Nephron progenitor cell (in vitro differentiated cells): ENCODE results near the gene GPR176.
A peak's percentile ranks its signal among the peaks of the same experiment; 100 is the strongest.

ENCODE experiments used
- DNase-seq: peaks from one replicate; pipeline ENCODE4 v3.0.0; 2021
- H3K27ac Mint-ChIP-seq: 2 replicates; pipeline ENCODE4 v1.8.0; 2021; ENCODE audit warnings: mild to moderate bottlenecking, moderate library complexity, mixed read lengths
- H3K27me3 Mint-ChIP-seq: 2 replicates; pipeline ENCODE4 v1.8.0; 2021; ENCODE audit warnings: mild to moderate bottlenecking, low read depth, mixed read lengths; ENCODE audit not compliant: poor library complexity
- H3K36me3 Mint-ChIP-seq: 2 replicates; pipeline ENCODE4 v1.8.0; 2021; ENCODE audit warnings: low read depth, mixed read lengths
- H3K4me1 Mint-ChIP-seq: 2 replicates; pipeline ENCODE4 v1.8.0; 2021; ENCODE audit warnings: mixed read lengths
- H3K4me3 Mint-ChIP-seq: 2 replicates; pipeline ENCODE4 v1.8.0; 2021; ENCODE audit warnings: mild to moderate bottlenecking, moderate library complexity, mixed read lengths
- H3K9me3 Mint-ChIP-seq: 2 replicates; pipeline ENCODE4 v1.8.0; 2021; ENCODE audit warnings: mild to moderate bottlenecking, moderate library complexity, mixed read lengths
- TF ChIP-seq, protein P1 (sequence below): fragments of 200-600 bp; sonication (generic); IDR thresholded peaks from 2 replicates; pipeline ENCODE4 v1.5.0; 2021; ENCODE audit warnings: antibody characterized with exemption

Gene GPR176

DNA sequence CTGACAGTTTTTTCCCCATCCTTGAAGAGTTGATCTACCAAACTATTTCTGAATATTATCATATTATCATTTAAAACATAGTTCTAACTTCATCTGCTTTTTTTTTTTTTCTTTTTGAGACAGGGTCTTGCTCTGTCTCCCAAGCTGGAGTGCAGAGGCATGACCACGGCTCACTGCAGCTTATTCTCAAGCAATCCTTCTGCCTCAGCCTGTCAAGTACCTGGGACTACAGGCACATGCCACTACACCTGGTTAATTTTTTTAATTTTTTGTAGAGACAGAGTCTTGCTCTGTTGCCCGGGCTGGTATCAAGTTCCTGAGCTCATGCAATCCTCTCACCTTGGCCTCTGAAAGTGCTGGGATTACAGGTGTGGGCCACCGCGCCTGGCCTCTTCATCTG is 15.2 kb upstream of the GPR176 start:
- Mint-ChIP-seq H3K27ac (no peak overlapping the region), H3K4me1 (peaks cover 33% of the 10 kb centered on the region), H3K9me3 (no peaks in the 10 kb centered on the region), H3K36me3 (peaks cover 26% of the 10 kb centered on the region), H3K4me3 (peak overlapping the region; percentile 94), H3K27me3 (peaks cover 7% of the 10 kb centered on the region)
- TF ChIP-seq, protein P1, sequence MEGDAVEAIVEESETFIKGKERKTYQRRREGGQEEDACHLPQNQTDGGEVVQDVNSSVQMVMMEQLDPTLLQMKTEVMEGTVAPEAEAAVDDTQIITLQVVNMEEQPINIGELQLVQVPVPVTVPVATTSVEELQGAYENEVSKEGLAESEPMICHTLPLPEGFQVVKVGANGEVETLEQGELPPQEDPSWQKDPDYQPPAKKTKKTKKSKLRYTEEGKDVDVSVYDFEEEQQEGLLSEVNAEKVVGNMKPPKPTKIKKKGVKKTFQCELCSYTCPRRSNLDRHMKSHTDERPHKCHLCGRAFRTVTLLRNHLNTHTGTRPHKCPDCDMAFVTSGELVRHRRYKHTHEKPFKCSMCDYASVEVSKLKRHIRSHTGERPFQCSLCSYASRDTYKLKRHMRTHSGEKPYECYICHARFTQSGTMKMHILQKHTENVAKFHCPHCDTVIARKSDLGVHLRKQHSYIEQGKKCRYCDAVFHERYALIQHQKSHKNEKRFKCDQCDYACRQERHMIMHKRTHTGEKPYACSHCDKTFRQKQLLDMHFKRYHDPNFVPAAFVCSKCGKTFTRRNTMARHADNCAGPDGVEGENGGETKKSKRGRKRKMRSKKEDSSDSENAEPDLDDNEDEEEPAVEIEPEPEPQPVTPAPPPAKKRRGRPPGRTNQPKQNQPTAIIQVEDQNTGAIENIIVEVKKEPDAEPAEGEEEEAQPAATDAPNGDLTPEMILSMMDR: no peak
- DNase-seq: no peak

DNA sequence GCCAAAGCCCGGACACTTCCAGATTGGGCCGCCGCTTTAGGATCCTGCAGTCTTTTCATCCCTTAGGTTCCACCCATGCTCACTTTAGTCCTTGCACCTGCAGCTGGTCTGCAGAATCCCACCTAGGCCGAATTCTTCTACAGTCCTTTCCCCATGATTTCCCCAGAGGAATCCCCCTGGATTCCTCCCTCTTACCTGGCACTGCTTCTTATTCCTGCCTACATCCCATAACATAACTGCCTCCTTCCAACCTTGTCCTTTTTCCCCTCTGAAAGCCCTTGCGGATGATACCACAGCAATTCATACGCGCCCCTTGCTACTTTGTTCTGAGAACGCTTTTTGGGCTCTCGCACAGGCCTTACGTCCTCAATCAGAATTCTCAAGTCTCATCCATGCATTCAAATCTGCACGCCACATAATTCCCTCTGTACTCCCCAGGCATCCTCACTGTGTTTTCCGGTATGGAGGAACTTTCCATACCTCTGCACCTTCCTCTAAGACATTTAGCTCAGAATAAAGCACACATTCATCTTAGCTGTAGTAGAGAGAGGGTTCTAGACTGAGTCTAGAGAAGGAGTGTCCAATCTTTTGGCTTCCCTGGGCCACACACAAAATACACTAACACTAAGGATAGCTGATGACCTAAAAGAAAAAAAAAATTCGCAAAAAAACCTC is 14.5 kb upstream of the GPR176 start:
- TF ChIP-seq, protein P1: no peak
- no peaks in the 10 kb centered on the region for H3K9me3 Mint-ChIP-seq
- H3K27ac Mint-ChIP-seq: no peak overlapping the region
- DNase-seq: no peak
- peaks cover 24% of the 10 kb centered on the region for H3K36me3 Mint-ChIP-seq
- peaks cover 8% of the 10 kb centered on the region for H3K27me3 Mint-ChIP-seq
- peak overlapping the region; percentile 94 for H3K4me3 Mint-ChIP-seq
- H3K4me1 Mint-ChIP-seq: peaks cover 33% of the 10 kb centered on the region

DNA sequence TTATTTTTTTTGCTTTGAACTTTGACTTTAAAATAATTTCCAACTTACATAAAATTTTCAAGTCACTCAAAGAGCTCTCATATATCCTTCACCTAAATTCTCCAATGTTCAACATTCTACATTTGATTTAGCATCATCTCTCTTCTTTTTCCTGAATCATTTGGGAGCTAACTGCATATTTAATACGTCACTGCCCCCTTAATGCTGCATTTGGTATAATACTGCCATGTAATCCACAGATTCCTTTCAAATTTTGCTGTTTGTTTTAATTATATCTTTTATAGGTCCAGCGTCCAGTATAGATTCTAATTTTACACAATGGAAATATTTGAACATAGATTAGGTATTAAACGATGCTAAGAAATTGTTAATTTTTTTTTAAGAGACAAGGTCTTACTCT is 11.5 kb upstream of the GPR176 start:
- Mint-ChIP-seq H3K27ac (no peak overlapping the region), H3K9me3 (no peaks in the 10 kb centered on the region), H3K27me3 (peaks cover 14% of the 10 kb centered on the region), H3K36me3 (peaks cover 14% of the 10 kb centered on the region), H3K4me3 (no peak overlapping the region), H3K4me1 (peaks cover 24% of the 10 kb centered on the region)
- TF ChIP-seq, protein P1: no peak
- DNase-seq: no peak

DNA sequence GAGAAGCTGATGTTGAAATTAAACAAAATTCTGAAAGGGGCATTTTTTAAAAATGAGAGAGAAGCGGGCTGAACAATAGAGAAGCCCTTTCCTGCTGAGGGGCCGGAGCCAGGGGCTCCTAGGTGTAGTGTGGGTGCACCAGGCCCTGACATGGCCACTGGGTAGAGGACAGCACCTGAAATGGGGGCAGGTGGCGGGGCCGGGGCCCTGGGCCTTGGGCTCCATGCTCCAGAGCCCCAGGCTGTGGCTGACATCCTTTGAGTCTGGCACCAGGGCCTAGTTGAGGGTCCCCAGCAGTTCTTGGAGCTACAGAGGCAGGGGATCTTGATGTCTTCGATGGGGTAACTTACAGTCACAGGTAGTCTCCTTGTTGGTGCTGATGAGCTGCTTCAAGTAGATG is 6.5 kb upstream of the GPR176 start:
- H3K27me3 Mint-ChIP-seq: peaks cover 8% of the 10 kb centered on the region
- H3K4me1 Mint-ChIP-seq: peaks cover 14% of the 10 kb centered on the region
- no peaks in the 10 kb centered on the region for H3K9me3 Mint-ChIP-seq
- no peak for DNase-seq
- H3K27ac Mint-ChIP-seq: no peak overlapping the region
- no peaks in the 10 kb centered on the region for H3K36me3 Mint-ChIP-seq
- no peak overlapping the region for H3K4me3 Mint-ChIP-seq
- TF ChIP-seq, protein P1: no peak

DNA sequence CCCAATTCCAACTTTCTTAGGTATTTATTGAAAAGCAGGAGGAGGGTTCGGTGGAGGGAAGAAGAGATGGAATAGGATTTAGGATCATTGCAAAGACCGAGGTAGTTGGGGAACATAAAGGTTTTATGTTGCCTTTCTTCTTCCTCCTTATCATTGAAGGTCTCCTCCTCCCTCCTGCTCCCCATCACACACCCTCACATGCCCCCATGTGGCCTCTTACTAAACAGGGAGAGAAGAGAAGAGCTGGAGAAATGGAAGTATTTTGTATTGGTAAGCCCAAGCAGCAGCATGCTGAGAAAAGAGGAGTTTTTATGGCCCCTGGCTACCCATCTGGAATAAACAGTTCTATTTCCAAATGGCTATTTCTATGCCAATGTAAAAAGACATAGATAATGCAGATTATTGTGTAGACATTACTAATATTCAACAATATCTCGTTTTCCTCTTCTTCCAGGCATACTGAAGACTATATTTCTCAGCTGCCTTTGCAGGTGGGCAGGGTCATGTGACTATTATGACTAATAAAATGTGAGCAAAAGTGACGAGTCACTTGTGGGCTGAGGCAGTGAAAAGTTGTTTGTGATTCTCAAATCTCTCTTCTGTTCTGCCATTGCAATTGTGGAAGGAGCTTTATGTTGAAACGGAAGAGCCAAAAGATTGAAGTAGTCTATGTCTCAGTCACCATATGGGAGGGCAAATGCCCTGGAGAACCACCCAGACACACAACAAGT is 5.2 kb upstream of the GPR176 start:
- H3K27me3 Mint-ChIP-seq: peaks cover 13% of the 10 kb centered on the region
- H3K36me3 Mint-ChIP-seq: no peaks in the 10 kb centered on the region
- no peak for DNase-seq
- H3K9me3 Mint-ChIP-seq: no peaks in the 10 kb centered on the region
- no peak overlapping the region for H3K4me3 Mint-ChIP-seq
- H3K4me1 Mint-ChIP-seq: peaks cover 20% of the 10 kb centered on the region
- H3K27ac Mint-ChIP-seq: no peak overlapping the region
- TF ChIP-seq, protein P1: no peak
